ENCODE measurements around the gene THRA.
A peak's percentile ranks its signal among the peaks of the same experiment; 100 is the strongest.

Gene THRA

GRCh38 chr17:40099619-40100418, 37.1 kb downstream of the THRA start:
- DNase-seq (ENCODE audit: low read depth) = no peak

DNA sequence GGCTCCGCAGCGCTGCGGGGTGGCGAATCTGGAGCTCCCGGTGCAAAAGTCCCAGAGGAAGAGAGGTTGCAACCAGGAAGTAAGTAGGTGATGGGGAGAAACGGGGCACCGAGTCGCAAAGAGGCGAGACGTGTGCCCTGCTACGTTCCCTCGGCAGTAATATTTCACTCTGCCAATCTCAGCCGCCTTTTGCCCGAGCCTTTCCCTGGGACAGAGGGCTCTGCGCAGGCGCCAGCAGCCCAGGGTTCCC, 37.6 kb downstream of the THRA start, which contains the start of gene NR1D1:
TSS of gene NR1D1 (minus strand) at position 171 of the 250 bp plus-strand sequence. CDS start 495 bp downstream, outside the sequence.
- no peak for DNase-seq (ENCODE audit: low read depth)

GRCh38 chr17:40100669-40101366, 38.1 kb downstream of the THRA start:
- peak; percentile 76 for DNase-seq (ENCODE audit: low read depth)

DNA sequence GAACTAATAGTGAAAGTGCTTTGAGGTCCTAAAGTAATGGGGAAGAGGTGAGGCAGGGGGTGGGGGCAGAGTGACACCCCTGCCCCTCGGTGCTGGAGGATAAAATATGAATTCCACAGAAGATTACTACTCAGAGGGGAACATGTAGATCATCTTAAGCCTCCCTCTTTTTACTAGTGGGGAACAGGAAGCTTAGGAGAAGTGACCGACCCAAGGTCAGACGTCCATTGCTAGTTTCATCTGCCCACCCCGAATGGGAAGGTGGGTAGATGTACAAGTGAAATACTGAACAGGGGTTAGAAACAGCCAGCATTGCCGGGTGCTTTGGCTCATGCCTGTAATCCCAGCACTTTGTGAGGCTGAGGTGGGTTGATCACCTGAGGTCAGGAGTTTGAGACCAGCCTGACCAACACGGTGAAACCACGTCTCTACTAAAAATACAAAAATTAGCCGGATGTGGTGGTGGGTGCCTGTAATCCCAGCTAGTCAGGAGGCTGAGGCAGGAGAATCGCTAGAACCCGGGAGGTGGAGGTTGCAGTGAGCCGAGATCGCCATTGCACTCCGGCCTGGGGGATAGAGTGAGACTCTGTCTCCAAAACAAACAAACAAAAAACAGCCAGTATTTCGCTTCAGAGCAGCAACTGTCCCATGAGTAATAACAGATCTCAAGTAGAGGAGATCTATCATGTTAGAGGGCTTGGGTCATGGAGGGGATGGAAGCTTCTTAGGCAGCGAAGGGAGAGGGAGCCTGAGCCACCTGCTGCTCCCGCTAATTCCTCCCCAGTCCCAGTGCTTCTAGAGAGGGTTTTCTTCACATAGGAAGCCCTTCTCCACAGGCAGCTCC, 38.8 kb downstream of the THRA start:
- DNase-seq (ENCODE audit: low read depth) = no peak

GRCh38 chr17:40103071-40103661, 40.4 kb downstream of the THRA start:
- no peak for DNase-seq (ENCODE audit: low read depth)

DNA sequence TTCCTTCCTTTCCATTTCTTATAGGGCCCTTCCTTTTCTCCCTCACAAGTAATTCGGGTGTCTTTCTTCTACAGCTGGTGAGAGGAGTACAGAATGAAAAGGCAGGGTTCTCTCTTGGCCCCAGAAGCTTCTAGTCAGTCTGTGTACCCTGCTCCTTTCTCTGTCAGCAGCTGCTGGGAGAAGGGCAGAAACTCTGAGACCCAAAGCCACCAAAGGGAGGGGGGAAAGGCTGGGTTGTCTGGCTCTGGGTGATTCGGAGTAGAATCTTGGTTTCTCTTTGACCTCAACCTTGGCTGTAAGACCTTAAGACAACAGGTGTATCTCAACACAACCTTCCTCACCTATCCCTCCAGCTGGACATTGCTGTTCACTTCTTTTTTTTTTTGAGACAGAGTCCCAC, 40.9 kb downstream of the THRA start:
- DNase-seq (ENCODE audit: low read depth) = no peak

- no peak for DNase-seq (ENCODE audit: low read depth)
Observed at GRCh38 chr17:40104594-40105486, 42.1 kb downstream of the THRA start.

DNA sequence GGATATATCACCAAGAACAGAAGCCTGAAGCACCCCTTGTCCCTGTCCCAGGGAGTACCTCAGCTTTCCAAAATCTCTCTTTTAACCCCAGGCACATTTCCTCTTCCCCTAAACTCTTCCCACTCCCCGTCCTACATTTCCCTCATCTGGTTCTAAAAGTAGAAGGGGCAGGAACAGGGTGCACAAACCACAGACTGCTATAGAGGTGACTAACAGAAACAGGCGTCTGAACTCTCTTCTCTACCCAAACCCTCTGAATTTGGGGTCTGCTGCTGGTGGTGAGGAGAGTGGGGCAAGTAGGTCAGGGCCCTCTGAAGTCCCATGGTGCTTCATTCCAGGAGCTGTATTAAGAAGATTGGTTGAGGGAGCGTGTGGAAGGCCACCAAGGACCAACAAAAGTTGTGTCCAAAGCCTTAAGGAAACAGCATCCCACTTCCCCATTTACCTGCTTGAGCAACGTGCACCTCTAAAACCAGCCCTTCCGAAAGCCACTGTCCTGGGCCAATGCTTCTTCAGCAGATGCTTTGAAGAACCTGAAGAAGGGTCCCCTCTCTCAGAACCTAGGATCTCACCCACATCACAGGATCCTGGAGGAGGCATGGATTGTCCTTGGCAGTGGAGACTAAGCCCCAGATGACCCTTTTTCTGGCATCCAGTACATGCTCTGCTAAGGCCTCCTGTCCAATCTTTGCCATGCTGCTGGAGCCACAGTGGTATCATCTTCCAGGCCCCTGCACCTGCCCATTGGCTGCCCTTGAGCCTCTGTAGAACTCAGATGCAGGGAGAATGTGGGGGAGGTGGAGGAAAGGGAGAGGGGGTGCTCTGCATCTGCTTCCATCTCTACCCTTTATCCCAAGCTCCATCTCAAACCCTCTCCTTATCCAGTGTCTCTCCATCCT, 43.3 kb downstream of the THRA start:
- DNase-seq (ENCODE audit: low read depth) = no peak

GRCh38 chr17:40106760-40107521, 44.2 kb downstream of the THRA start:
- DNase-seq (ENCODE audit: low read depth) = no peak

DNA sequence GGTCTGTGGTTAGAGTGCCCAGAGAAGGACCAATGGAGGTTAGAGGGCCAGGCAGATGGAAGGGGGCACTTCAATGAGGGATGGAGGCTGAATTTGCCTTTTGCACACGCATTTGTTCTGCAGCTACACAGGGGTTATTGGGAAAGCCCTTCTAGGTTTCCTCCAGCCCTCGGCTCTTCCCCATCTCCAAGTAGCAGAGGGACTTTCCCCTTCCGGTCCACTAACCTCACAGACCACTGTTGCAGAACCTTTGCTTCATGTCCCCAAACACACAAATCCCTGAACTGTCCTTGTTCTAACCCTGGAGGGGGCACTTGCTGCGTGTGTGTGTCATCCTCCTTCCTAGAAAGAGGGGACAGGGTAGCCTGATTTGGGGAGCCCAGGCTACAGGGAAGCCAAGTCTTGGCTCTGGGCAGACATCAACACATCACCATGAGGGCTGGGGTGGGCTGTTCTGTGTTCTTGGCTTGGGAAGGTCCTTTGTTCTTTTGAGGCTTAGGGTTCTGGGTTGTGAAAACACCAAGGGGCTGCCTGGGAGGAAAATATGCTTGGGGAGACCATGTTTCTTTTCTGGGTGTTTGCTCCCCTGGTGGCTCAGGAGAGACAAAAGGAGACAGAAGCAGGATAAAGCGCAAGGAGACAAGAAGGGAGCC, 44.9 kb downstream of the THRA start:
- DNase-seq (ENCODE audit: low read depth) = no peak

DNA sequence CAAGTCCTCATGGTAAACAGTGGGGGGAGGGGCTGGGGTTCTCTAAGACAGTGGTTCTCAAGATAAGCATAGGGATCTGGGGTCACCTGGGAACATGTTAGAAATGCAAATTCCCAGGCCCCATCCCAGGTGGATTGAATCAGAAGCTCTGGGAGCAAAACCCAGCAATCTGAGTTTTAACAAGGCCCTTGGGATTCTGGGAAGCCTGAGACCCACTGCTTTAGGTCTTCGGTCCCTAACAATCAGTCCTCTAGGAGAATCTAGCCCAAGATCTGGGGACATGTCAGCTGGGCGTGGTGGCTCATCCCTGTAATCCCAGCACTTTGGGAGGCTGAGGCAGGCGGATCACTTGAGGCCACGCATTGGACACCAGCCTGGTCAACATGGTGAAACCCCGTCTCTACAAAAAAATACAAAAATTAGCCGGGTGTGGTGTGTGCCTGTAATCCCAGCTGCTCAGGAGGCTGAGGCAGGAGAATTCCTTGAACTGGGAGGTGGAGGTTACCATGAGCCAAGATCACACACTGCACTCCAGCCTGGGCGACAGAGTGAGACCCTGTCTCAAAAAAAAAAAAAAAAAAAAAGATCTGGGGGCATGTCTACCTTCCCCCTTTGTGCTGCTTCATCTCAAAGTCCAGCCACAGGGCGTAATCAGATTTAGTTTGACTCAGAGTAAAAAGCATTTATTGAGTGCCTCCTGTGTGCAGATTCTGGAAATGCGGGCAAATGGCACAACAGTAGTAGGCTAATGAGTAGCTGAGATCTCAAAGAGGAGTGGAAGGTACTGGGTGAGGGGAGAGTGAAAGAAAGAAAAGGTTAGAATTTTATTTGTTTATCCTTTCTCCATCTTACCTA, 46.4 kb downstream of the THRA start:
- no peak for DNase-seq (ENCODE audit: low read depth)

- no peak for DNase-seq (ENCODE audit: low read depth)
Observed at GRCh38 chr17:40110026-40110845, 47.5 kb downstream of the THRA start.

GRCh38 chr17:40111221-40112128, 48.7 kb downstream of the THRA start:
- DNase-seq (ENCODE audit: low read depth) = peak; percentile 52

GRCh38 chr17:40112191-40112711, 49.5 kb downstream of the THRA start:
- no peak for DNase-seq (ENCODE audit: low read depth)

- DNase-seq (ENCODE audit: low read depth) = no peak
Observed at GRCh38 chr17:40112718-40113109, 49.9 kb downstream of the THRA start.

Measured in activated gamma-delta T cell treated with anti-CD3 and anti-CD28 coated beads, Interleukin-2, amount 50 U/mL, for 16 hours (primary cell).